Amniotic stem cell (primary cell): ENCODE results near the gene DLG2.
"Not testable (repeated sequence)": the region's sequence is repeated elsewhere in the genome, so short reads cannot be mapped to it uniquely, and the experiment has no call there.

Experiments
- DNase-seq: peaks from one replicate; lab custom pipeline; 2025; lab: John Stamatoyannopoulos, UW

Gene DLG2

GRCh38 chr11:85627332-85627997 is at the start of gene DLG2:
TSS of gene DLG2 (minus strand) at chr11:85627344.
- DNase-seq, result peak; percentile 7

DNA sequence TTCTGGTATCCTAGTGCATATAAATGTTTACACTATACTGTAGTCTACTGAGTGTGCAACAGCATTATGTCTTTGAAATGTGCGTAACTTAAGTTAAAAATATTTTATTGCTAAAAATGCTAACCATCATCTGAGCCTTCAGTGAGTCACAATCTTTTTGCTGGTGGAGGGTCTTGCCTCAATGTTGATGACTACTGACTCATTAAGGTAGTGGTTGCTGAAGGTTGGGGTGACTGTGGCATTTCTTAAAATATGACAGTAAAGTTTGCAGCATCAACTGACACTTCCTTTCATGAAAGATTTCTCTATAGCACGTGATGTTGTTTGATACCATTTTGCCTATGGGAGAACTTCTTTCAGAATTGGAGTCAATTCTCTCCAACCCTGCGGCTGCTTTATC is 46.2 kb upstream of the DLG2 start:
- no peak for DNase-seq

DNA sequence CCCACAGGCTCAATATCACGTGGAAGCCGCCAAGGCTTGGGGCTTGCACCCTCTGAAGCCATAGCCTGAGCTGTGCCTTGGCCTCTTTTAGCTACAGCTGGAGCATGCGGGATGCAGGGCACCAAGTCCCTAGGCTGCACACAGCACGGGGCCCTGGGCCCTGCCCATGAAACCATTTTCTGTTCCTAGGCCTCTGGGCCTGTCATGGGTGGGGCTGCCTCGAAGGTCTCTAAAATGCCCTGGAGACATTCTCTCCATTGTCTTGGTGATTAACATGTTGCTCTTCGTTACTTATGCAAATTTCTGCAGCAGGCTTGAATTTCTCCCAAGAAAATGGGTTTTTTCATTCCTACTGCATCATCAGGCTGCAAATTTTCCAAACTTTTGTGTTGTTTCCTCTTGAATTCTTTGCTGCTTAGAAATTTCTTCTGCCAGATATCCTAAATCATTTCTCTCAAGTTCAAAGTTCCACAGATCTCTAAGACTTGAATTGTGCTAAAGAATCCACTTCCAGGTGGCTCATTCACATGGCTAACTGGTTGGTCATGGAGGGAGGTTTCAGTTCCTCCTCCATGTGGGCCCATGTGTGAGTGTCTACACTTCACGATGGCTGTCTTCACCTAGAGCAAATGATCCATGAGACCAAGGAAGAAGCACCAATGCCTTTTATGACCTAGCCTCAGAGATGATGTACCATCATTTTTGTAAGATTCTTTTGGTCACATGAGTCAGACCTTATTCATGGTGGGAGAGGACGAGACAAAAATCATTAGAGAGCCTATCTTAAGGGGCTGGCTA is 45.2 kb upstream of the DLG2 start:
- no peak for DNase-seq

- not testable (repeated sequence) for DNase-seq
These were observed 44.0 kb upstream of the DLG2 start for GRCh38 chr11:85670949-85671663.

DNA sequence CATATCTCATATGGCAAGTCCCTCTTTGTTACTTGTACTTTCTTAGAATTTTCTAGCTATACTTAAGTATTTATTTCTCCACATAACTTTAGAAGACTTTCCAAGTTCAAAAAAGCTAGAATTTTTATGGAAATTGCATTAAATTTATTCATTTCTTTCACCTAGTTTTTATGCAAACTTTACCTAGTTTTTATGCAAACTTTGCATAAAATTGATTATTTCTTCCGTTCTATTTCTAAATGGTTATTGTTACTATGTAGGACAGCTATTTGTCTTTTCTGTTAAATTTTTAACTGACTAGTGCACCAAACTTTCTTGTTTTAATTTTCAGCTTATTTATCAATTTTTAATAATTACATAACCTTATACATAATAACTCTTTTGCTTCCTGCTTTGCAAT is 41.0 kb upstream of the DLG2 start:
- DNase-seq, result no peak

DNA sequence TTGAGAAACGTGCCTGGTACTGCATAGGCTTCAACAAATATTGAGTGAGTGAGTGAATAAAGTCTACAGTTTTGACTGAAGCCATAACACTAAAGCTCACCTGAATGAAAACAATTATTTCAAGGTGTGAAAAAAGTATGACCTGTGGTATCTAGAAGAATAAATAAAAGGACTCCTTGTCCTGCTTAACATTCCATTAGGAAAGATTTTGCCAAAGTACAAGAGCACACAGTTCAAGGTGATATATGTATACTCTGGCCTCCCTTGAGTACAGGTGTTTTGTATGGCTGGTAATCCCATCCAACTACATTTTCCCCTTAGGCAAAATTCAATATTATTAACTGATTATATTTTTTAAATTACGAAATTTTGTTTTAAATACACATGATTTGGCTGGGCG is 39.5 kb upstream of the DLG2 start:
- DNase-seq, result no peak

- no peak for DNase-seq
These were observed 38.6 kb upstream of the DLG2 start for GRCh38 chr11:85665733-85666132.

DNA sequence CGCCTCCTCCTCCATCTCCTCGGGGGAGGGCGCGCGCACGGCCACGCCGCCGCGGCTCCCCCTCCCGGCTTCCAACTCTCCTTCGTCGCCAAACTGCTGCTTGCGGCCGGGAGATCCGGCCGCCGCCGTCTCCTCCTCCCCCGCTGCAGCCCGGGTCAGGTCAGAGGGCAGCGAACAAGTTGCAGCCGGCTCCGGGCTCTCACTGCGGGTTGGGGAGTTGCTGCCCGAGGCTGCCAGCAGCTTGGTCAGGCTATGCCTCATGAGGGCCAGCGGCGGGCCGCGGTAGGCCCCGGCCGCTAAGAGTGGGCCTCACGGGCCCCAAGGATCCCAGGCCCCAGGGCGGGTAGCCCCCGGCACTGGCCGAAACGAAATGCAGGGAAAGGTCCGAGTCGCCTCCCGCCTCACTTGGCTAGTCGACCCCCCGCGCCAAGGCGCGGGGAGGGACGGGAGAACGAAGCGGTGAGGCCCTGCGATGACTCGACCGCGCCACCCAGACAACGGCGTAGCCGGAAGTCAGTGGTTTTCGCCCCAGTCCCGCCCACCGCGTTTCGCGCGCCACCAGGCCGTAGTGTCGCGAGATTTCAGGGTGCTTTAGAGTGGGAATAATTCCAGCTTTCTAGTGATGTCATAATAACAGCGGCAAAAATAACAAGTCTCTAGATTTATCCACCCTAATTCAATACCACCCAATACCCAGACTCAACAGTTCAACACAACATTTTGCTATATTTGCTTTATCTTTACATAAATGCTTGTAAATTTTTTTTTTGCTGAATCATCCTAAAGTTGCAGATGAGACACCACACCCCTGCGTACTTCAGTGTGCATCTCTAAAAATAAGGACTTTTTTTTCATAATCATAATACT is 37.7 kb upstream of the DLG2 start, which contains the start of gene CREBZF:
CREBZF (minus strand) TSS at position 515 of the 867 bp plus-strand sequence; CDS start at position 261, 254 bp downstream.
- peak; percentile 94 for DNase-seq

- peak; percentile 36 for DNase-seq
These were observed 36.8 kb upstream of the DLG2 start for GRCh38 chr11:85663753-85664614.

DNA sequence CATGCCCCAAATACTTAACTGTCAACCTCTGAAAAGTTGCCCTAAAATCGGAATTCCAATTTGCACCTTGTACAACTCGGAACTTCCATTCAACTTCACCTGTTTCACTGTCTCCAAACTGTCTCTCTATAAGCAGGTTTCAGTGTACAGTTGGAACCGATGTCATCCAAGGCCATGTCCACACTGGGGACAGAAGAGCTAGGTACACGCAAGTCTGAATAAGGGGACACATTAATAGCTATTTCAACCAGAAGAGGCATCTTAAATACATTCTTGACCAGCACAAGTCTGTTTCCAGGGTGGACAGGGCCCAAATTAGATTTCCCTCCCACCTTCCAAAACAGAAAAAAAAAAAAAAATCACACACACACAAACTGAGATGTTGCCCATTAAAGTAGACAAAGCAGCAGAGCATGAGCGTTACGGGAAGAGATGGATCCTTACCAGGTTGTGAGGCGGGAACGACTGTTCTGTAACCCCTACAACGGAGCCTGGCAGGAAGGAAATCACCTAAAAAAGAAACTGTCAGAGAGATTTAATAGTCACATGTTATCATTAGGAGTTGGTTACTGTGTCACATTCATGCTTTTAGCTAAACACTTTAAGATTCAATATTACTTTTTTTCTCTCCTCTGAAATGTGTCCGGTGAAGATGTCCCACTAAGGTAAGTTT is 36.1 kb upstream of the DLG2 start:
- no peak for DNase-seq

GRCh38 chr11:85661972-85662664 is 35.0 kb upstream of the DLG2 start:
- no peak for DNase-seq

GRCh38 chr11:85658180-85658579 is 31.0 kb upstream of the DLG2 start:
- no peak for DNase-seq

GRCh38 chr11:85656777-85657176 is 29.6 kb upstream of the DLG2 start:
- no peak for DNase-seq

- DNase-seq, result not testable (repeated sequence)
These were observed 27.2 kb upstream of the DLG2 start for GRCh38 chr11:85654343-85654742.

DNA sequence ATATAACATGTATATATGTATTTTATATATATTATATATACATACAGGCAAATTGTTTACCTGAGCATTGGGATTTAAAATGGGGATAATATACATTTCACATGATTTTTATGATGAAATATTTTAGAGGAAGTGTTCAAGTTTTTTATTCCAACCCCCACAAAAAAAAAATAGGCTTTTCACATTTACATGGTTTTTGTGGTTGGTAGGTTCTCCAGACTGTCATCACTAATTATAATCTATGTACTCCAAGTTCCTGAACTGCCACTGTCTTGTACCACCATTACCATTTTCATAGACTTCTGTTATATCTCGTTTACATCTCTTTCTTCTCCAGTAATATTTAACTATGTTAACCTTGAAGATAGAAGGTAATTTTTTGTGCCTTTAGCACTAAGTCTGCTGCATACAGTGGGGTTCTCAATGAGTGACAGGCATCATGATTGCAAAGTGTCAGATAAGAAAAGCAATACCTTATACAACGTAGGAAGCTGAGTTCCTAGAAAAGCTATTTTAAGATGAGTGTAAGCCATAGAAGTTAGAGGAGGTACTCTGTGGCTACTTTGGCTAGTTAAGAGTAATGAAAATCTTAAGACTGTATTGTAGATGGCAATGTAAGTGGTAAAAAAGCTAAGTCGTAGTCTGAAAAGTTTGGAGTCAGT is 25.8 kb upstream of the DLG2 start:
- no peak for DNase-seq

GRCh38 chr11:85651118-85651517 is 24.0 kb upstream of the DLG2 start:
- no peak for DNase-seq

DNA sequence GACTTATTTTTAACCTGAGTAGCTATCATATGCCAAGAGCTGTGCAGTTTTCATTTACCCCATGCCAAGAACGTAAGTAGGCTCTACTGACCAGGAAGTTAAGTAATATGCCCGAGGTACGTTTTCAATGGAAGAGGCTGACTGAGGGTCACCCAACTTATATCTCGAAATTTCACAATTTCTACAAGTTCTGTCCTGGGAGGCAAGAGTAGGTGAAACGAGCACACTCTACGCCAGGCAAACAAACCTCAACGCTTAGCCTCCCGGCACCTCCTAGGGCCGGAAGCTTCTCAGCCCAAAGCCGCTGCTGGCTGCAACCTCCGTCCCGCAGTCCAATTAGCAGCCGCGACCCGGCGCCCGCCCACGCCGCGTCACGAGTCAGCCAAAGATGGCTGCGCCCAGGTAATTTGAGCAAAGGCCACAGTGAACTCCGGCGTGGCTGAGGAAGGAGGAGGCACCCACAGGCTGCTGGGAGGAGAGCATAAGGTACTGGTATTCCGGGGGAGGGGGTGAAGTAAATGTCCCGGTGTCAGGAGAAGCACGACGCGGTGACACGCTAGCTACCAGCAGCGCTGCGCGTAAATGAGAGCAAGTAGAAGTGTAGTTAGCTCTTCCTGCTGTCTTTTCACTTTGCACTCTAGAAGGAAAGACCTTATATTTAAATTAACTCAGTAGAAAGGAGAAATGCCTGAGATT is 20.6 kb upstream of the DLG2 start, which contains the start of gene TMEM126A:
TMEM126A (plus strand) TSS at position 364 of the 696 bp plus-strand sequence. CDS start 2,289 bp downstream, outside the sequence.
- peak; percentile 70 for DNase-seq

GRCh38 chr11:85647078-85647477 is 19.9 kb upstream of the DLG2 start:
- DNase-seq, result no peak
